GM12878 (cell line): ENCODE data around the gene IQCF2. TPM values are rescaled to one million over a fixed set of nuclear protein-coding genes. Genes with fewer than 3 reads are reported as not detected.

Experiments used
- ATAC-seq: fragments of 200-7000 bp; cut with Tn5 transposase; 3 replicates; pipeline ENCODE4 v1.9.1; 2020; ENCODE audit warnings: mild to moderate bottlenecking, moderate library complexity
- BruUV-seq: library from RNA; stranded (reverse); fragments of 400-500 nt; replicated peaks from 2 replicates; lab custom pipeline; 2021; lab: Mats Ljungman, UMichigan
- CTCF ChIA-PET: fragments of 300-600 bp; sonication (Branson Sonifier 250); formaldehyde crosslinking; extraction: SDS; loops from one replicate; lab custom pipeline; 2021; ENCODE audit warnings: inconsistent platforms; lab: Yijun Ruan, JAX
- POLR2A ChIA-PET: fragments of 350-600 bp; formaldehyde crosslinking; extraction: SDS; loops from one replicate; lab custom pipeline; 2021; ENCODE audit warnings: inconsistent platforms; lab: Charles Lee
- RAD21 ChIA-PET: fragments of 300-600 bp; sonication (Branson Sonifier 250); formaldehyde crosslinking; loops from one replicate; lab custom pipeline; 2023; ENCODE audit warnings: antibody characterized with exemption; ENCODE audit not compliant: unreplicated experiment; lab: Charles Lee
- SMC1A ChIA-PET: fragments of 300-600 bp; sonication (Branson Sonifier 250); formaldehyde crosslinking; loops from one replicate; lab custom pipeline; 2023; ENCODE audit not compliant: unreplicated experiment, uncharacterized antibody; lab: Charles Lee
- DNase-seq: peaks from one replicate; pipeline ENCODE4 v3.0.0-alpha.2; 2011; ENCODE audit warnings: low read depth, low spot score
- FAIRE-seq: peaks from 3 replicates; lab custom pipeline; 2011; peaks lifted over from hg19 to GRCh38; lab: Jason Lieb, UNC
- H2AFZ ChIP-seq: 2 replicates; pipeline ENCODE4 v1.6.0; 2011; ENCODE audit warnings: low read depth, low read length, control low read depth; ENCODE audit not compliant: control insufficient read depth
- H3K27ac ChIP-seq: 2 replicates; pipeline ENCODE4 v1.5.1; 2011; ENCODE audit warnings: control low read depth; ENCODE audit not compliant: control insufficient read depth, insufficient read depth
- H3K27me3 ChIP-seq, 2 experiments: replicated peaks in 1 of 2; 2 replicates each; pipeline versions ENCODE4 v1.6.0 to v1.6.1; 2011; ENCODE audit warnings: low read length in 1 of 2; ENCODE audit not compliant: control insufficient read depth in 2 of 2, insufficient read depth in 2 of 2
- H3K36me3 ChIP-seq, 2 experiments: 2 replicates each; pipeline ENCODE4 v1.5.1; 2011; ENCODE audit warnings: low read length in 1 of 2; ENCODE audit not compliant: control insufficient read depth in 2 of 2, insufficient read depth in 2 of 2
- H3K4me1 ChIP-seq: 2 replicates; pipeline ENCODE4 v1.6.1; 2011; ENCODE audit warnings: mild to moderate bottlenecking, low read length, moderate library complexity, mixed read lengths; ENCODE audit not compliant: control insufficient read depth, insufficient read depth
- H3K4me2 ChIP-seq: 2 replicates; pipeline ENCODE4 v1.6.0; 2011; ENCODE audit warnings: control low read depth; ENCODE audit not compliant: control insufficient read depth, insufficient read depth
- H3K4me3 ChIP-seq: fragments of 200-600 bp; sonication (generic); 2 replicates; pipeline ENCODE4 v1.5.1; 2016
- H3K79me2 ChIP-seq: 2 replicates; pipeline ENCODE4 v1.6.0; 2011; ENCODE audit warnings: low read length; ENCODE audit not compliant: control insufficient read depth, insufficient read depth
- H3K9ac ChIP-seq: 2 replicates; pipeline ENCODE4 v1.8.0; 2011; ENCODE audit warnings: low read length, control low read depth, mixed read lengths; ENCODE audit not compliant: control insufficient read depth, insufficient read depth
- H3K9me3 ChIP-seq: replicated peaks from 3 replicates; pipeline ENCODE4 v1.5.1; 2011; ENCODE audit warnings: mild to moderate bottlenecking, low read length; ENCODE audit not compliant: control insufficient read depth, insufficient read depth
- H4K20me1 ChIP-seq: 2 replicates; pipeline ENCODE4 v1.6.0; 2011; ENCODE audit not compliant: control insufficient read depth, insufficient read depth
- CBFB ChIP-seq: IDR thresholded peaks from 2 replicates; pipeline ENCODE4 v1.6.1; 2016; ENCODE audit warnings: antibody characterized with exemption, low read depth
- CTCF ChIP-seq, 3 experiments: IDR thresholded peaks in 2 of 3; conservative IDR thresholded peaks in 1 of 3; 2 replicates each; pipeline ENCODE4 v1.5.1; 2011; ENCODE audit warnings: low read depth in 3 of 3, low read length in 3 of 3, mild to moderate bottlenecking in 3 of 3, control low read depth in 2 of 3, moderate library complexity in 2 of 3, inconsistent platforms in 1 of 3, mixed read lengths in 1 of 3; ENCODE audit not compliant: control insufficient read depth in 2 of 3, insufficient read depth in 1 of 3; ENCODE audit errors: extremely low read depth in 1 of 3
- E4F1 ChIP-seq: fragments of 450-650 bp; IDR thresholded peaks from 2 replicates; pipeline ENCODE4 v1.6.1; 2018; ENCODE audit warnings: borderline replicate concordance, mild to moderate bottlenecking; ENCODE audit not compliant: partially characterized antibody
- FOS ChIP-seq: IDR thresholded peaks from 3 replicates; pipeline ENCODE4 v1.6.1; 2011; ENCODE audit warnings: borderline replicate concordance; ENCODE audit not compliant: insufficient read length; ENCODE audit errors: extremely low read depth
- NBN ChIP-seq: fragments of 450-650 bp; IDR thresholded peaks from 2 replicates; pipeline ENCODE4 v1.6.1; 2016
- POLR2AphosphoS5 ChIP-seq: IDR thresholded peaks from 2 replicates; pipeline ENCODE4 v1.6.1; 2011; ENCODE audit warnings: mild to moderate bottlenecking, low read length, inconsistent platforms
- SIN3A ChIP-seq: IDR thresholded peaks from 2 replicates; pipeline ENCODE4 v1.6.1; 2012; ENCODE audit warnings: low read depth, low read length, improper control_type of control experiment
- SKIL ChIP-seq: fragments of 450-650 bp; IDR thresholded peaks from 2 replicates; pipeline ENCODE4 v1.6.1; 2017; ENCODE audit warnings: mild to moderate bottlenecking, low read depth, inconsistent platforms; ENCODE audit not compliant: poor library complexity, severe bottlenecking
- SREBF2 ChIP-seq: IDR thresholded peaks from 2 replicates; pipeline ENCODE4 v1.6.1; 2012; ENCODE audit warnings: mild to moderate bottlenecking, low read length
- TAF1 ChIP-seq: IDR thresholded peaks from 2 replicates; pipeline ENCODE4 v1.6.1; 2011; ENCODE audit warnings: mild to moderate bottlenecking, low read depth, low read length, borderline replicate concordance
- ZBTB11 ChIP-seq: fragments of 450-650 bp; formaldehyde crosslinking; IDR thresholded peaks from 2 replicates; pipeline ENCODE4 v1.5.0; 2022; ENCODE audit warnings: mild to moderate bottlenecking, missing genetic modification characterization
- ZNF217 ChIP-seq: fragments of 450-650 bp; IDR thresholded peaks from 2 replicates; pipeline ENCODE4 v1.6.1; 2017; ENCODE audit warnings: antibody characterized with exemption, mild to moderate bottlenecking
- WGBS: methylation state at CpG from one replicate; pipeline ENCODE4 v1.1.6; 2016; ENCODE audit warnings: low lambda C conversion rate; ENCODE audit not compliant: insufficient replicate concordance, insufficient coverage; ENCODE audit errors: missing lambda C conversion rate; 5-methylcytosine and 5-hydroxymethylcytosine counted together
- in situ Hi-C: fragments of 300-500 bp; cut with MboI; formaldehyde crosslinking; loops from 9 replicates; pipeline ENCODE4 v1.14.3; 2018; ENCODE audit warnings: mixed read lengths
- intact Hi-C: fragments of 100-400 bp; cut with micrococcal nuclease; formaldehyde crosslinking; loops from one replicate; pipeline ENCODE4 v1.14.2; 2022; ENCODE audit not compliant: unreplicated experiment
- polyA plus RNA-seq, 11 experiments: library from polyadenylated mRNA; depleted of rRNA in 4 of 11; unstranded in 6 of 11; stranded (reverse) in 5 of 11; fragments of >200 nt; fragmentation: Nextera tagmentation in 4 of 11; fragmentation: Illumina TruSeq in 1 of 11; extraction: Ambion mirVana in 4 of 11; extraction: Trizol in 1 of 11; gene quantifications; 1 replicate in 1 of 11; 2 replicates in 10 of 11; pipeline versions ENCODE4 v1.2.1 to v1.2.3, GENCODE V29; 2011 to 2016; ENCODE audit warnings: inconsistent platforms in 2 of 11, missing spikeins in 2 of 11, low read depth in 1 of 11
- total RNA-seq, 4 experiments: library from RNA; depleted of rRNA in 3 of 4; stranded (reverse); fragments of >200 nt in 3 of 4; fragmentation: Illumina TruSeq in 1 of 4; extraction: Trizol in 1 of 4; gene quantifications; 2 replicates each; pipeline versions ENCODE4 v1.2.1 to v1.2.3, GENCODE V29; 2013 to 2021

IQCF2 gene
- total and polyA plus RNA-seq, 10 of the 15 experiments (the other 5 are each of a cell fraction or from before 2014, with no cell fraction given): not detected

- no peak for FAIRE-seq
- 3% methylated on average over 2 of the region's 2 CpGs for WGBS
- ChIA-PET SMC1A (no interaction called here), CTCF (no interaction called here), POLR2A (no interaction called here), RAD21 (no interaction called here)
- H3K4me1 ChIP-seq: no peaks in the 10 kb centered on the region
- no peak overlapping the region for H3K4me3 ChIP-seq
- no peaks in the 10 kb centered on the region for H4K20me1 ChIP-seq
- DNase-seq: no peak
- in situ Hi-C loops (no loop called here), intact Hi-C loops (no loop called here)
- ATAC-seq: no peak
- H3K79me2 ChIP-seq: no peaks in the 10 kb centered on the region
- H3K4me2 ChIP-seq: no peak overlapping the region
- 0 out of 4 replicates have a peak, but pooled peaks cover 0 to 1% of the 10 kb centered on the region in 2 experiments for H3K27me3 ChIP-seq
- TF ChIP-seq POLR2AphosphoS5 (no peak), ZBTB11 (CRISPR knock-in tag) (no peak), E4F1 (no peak), FOS (no peak), SREBF2 (no peak), CBFB (no peak), TAF1 (no peak), ZNF217 (no peak), SIN3A (no peak), CTCF (IDR thresholded peaks at IDR 0.05 in 2 of 3, conservative IDR thresholded peaks at IDR 0.05 in 1 of 3; ENCODE audit: control insufficient read depth in 2 of 3, extremely low read depth in 1 of 3, insufficient read depth in 1 of 3, low read depth in 3 of 3, low read length in 3 of 3) (no peak), SKIL (no peak), NBN (no peak)
- H3K9me3 ChIP-seq: peaks cover 3% of the 10 kb centered on the region; the same call in 2 of the 3 replicates
- no peak overlapping the region for H3K27ac ChIP-seq
- H2AFZ ChIP-seq: no peak overlapping the region
- H3K9ac ChIP-seq: no peak overlapping the region
- no peaks in the 10 kb centered on the region for H3K36me3 ChIP-seq
- BruUV-seq: no TSS peak
Observed at GRCh38 chr3:51904034-51904823, 42.8 kb downstream of the IQCF2 start.
